Fibroblast of pulmonary artery (primary cell): Measurements from ENCODE around the gene GALNT17.

Source experiments
- DNase-seq: peaks from one replicate; pipeline ENCODE4 v3.0.0-alpha.2; 2010; ENCODE audit warnings: low read depth
- H3K4me3 ChIP-seq: replicated peaks from 2 replicates; pipeline ENCODE4 v1.5.1; 2011; ENCODE audit warnings: low read depth, mild to moderate bottlenecking, control low read depth, low read length, moderate library complexity
- TF ChIP-seq, protein P1 (sequence below): IDR thresholded peaks from 2 replicates; pipeline ENCODE4 v1.5.1; 2011; ENCODE audit warnings: mild to moderate bottlenecking, control low read depth, low read length, inconsistent platforms; ENCODE audit errors: missing control alignments

Gene GALNT17

DNA sequence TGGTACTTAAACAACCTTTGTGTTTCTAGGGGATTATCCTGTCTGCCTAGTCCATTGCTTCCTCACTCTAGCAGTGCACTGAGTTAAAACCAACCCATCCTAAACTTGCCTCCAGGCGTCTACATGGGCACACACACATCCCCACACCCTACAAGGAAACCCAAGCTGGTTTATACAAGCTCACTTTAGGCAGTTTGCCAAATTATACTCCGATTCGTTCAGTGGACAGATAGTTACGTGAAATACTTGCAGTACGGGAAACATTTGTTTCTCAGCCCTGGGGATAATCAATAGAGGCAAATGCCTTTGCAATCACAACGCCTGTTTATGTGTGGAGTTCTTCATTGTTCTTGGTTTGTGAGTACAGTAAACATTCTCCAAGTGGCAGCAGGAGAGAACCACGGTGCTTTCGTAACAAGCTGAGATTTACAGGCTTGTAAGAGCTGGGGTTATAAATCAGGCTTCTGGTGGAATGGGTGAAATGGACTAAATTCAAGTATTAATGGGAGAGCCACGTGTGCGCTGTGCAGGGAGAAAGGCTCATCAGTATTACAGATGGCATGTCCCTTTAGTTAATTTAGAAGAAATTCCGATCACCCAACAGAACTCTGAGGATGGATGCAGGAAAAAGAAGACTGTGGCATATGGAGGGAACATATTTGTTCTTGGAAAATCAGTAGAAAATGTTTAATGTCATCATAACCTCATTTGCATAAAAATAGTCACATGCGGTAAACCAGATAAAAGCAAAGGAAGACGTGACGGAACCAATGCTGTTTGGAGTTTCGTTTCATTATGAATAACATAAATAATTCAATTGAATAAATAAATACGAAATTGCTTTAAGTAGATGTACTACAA lies 217.1 kb downstream of the GALNT17 start:
- no peak overlapping the region for H3K4me3 ChIP-seq
- TF ChIP-seq, protein P1, sequence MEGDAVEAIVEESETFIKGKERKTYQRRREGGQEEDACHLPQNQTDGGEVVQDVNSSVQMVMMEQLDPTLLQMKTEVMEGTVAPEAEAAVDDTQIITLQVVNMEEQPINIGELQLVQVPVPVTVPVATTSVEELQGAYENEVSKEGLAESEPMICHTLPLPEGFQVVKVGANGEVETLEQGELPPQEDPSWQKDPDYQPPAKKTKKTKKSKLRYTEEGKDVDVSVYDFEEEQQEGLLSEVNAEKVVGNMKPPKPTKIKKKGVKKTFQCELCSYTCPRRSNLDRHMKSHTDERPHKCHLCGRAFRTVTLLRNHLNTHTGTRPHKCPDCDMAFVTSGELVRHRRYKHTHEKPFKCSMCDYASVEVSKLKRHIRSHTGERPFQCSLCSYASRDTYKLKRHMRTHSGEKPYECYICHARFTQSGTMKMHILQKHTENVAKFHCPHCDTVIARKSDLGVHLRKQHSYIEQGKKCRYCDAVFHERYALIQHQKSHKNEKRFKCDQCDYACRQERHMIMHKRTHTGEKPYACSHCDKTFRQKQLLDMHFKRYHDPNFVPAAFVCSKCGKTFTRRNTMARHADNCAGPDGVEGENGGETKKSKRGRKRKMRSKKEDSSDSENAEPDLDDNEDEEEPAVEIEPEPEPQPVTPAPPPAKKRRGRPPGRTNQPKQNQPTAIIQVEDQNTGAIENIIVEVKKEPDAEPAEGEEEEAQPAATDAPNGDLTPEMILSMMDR: no peak
- DNase-seq: no peak

- no peak for DNase-seq
- TF ChIP-seq, protein P1: no peak
- H3K4me3 ChIP-seq: no peak overlapping the region
Measured at GRCh38 chr7:71349682-71350481, 217.9 kb downstream of the GALNT17 start.

DNA sequence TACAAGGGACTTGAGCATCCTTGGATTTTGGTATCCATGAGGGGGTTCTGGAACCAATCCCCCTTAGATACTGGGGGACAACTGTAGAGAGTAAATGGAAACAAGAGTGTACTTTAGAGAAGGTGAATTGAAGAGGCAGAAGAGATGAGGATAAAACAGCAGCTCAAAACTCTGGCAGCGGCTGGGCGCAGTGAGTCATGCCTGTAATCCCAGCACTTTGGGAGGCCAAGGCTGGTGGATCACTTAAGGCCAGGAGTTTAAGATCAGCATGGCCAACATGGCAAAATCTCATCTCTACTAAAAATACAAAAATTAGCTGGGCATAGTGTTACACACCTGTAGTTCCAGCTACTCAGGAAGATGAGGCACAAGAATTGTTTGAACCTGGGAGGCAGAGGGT lies 218.7 kb downstream of the GALNT17 start:
- no peak overlapping the region for H3K4me3 ChIP-seq
- TF ChIP-seq, protein P1: no peak
- no peak for DNase-seq

DNA sequence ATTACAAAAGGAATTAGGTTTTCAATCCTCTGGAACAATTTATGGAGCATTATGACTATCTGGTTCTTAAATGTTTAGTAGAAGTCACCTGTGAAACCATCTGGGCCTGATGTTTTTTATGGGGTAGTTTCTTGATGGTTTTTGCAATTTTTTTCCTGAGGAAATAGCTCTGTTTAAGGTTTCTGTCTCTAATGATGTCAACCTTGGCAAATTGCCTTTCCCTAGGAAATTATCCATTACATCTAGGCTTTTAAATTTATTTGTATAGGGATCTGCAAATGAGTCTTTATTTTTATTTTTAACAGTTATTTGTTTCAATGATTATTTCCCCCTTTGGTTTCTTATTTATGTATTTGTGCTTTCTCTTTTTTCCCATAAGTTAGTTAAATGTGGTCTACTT lies 222.8 kb downstream of the GALNT17 start:
- no peak for DNase-seq
- TF ChIP-seq, protein P1: no peak
- no peak overlapping the region for H3K4me3 ChIP-seq

- no peak for DNase-seq
- no peak overlapping the region for H3K4me3 ChIP-seq
- TF ChIP-seq, protein P1: no peak
Measured at GRCh38 chr7:71361451-71362032, 229.6 kb downstream of the GALNT17 start.

- DNase-seq: no peak
- TF ChIP-seq, protein P1: no peak
- no peak overlapping the region for H3K4me3 ChIP-seq
Measured at GRCh38 chr7:71362240-71362639, 230.3 kb downstream of the GALNT17 start.
